OCI-LY7 (cell line): ENCODE results near the gene RPL12. TPM values are rescaled to one million over a fixed set of nuclear protein-coding genes. Genes with fewer than 3 reads are reported as not detected.

Experiments used
- Bru-seq: library from RNA; stranded (reverse); fragments of 400-500 nt; gene quantifications from one replicate; lab custom pipeline; 2021; lab: Mats Ljungman, UMichigan
- BruChase-seq, 2 experiments: library from RNA; stranded (reverse); fragments of 400-500 nt; gene quantifications; one replicate each; lab custom pipeline; 2021; lab: Mats Ljungman, UMichigan
- BruUV-seq: library from RNA; stranded (reverse); fragments of 400-500 nt; replicated peaks from 2 replicates; lab custom pipeline; 2021; lab: Mats Ljungman, UMichigan
- CTCF ChIA-PET: fragments of 300-600 bp; sonication (Branson Sonifier 250); formaldehyde crosslinking; loops from one replicate; lab custom pipeline; 2022; ENCODE audit warnings: antibody characterized with exemption; ENCODE audit not compliant: unreplicated experiment; lab: Charles Lee
- POLR2A ChIA-PET: fragments of 300-600 bp; sonication (Branson Sonifier 250); formaldehyde crosslinking; loops from one replicate; lab custom pipeline; 2022; ENCODE audit warnings: antibody characterized with exemption; lab: Charles Lee
- DNase-seq: peaks from one replicate; pipeline ENCODE4 v3.0.0-alpha.2; 2015; ENCODE audit warnings: low spot score
- H2AFZ ChIP-seq: fragments of 200-600 bp; sonication (generic), shearing (Covaris generic); 2 replicates; pipeline ENCODE4 v1.6.1; 2014; ENCODE audit warnings: mild to moderate bottlenecking, antibody characterized with exemption, low read length, moderate library complexity
- H3K27ac ChIP-seq: fragments of 200-600 bp; sonication (generic); 2 replicates; pipeline ENCODE4 v1.5.1; 2014; ENCODE audit warnings: mixed run types, low read depth, mild to moderate bottlenecking, moderate library complexity, low read length, inconsistent platforms; ENCODE audit not compliant: poor library complexity, severe bottlenecking
- H3K36me3 ChIP-seq: fragments of 200-600 bp; sonication (generic); 2 replicates; pipeline ENCODE4 v1.6.1; 2014; ENCODE audit warnings: mild to moderate bottlenecking, antibody characterized with exemption, low read length, moderate library complexity, mixed read lengths; ENCODE audit not compliant: insufficient read depth
- H3K4me1 ChIP-seq: fragments of 200-600 bp; sonication (generic); 2 replicates; pipeline ENCODE4 v1.5.1; 2014; ENCODE audit warnings: mild to moderate bottlenecking, low read length; ENCODE audit not compliant: insufficient read depth, poor library complexity, severe bottlenecking
- H3K4me2 ChIP-seq: fragments of 200-600 bp; sonication (generic); 2 replicates; pipeline ENCODE4 v1.6.1; 2014; ENCODE audit warnings: mild to moderate bottlenecking, low read length
- H3K4me3 ChIP-seq: fragments of 200-600 bp; sonication (generic); 2 replicates; pipeline ENCODE4 v1.5.1; 2014; ENCODE audit warnings: mild to moderate bottlenecking, low read depth, low read length; ENCODE audit not compliant: poor library complexity, severe bottlenecking
- H3K79me2 ChIP-seq: fragments of 200-600 bp; sonication (generic); 2 replicates; pipeline ENCODE4 v1.6.1; 2016; ENCODE audit warnings: low read depth, mild to moderate bottlenecking, low read length, moderate library complexity, mixed read lengths; ENCODE audit not compliant: insufficient read depth
- H3K9me2 ChIP-seq: fragments of 200-600 bp; sonication (generic); 2 replicates; pipeline ENCODE4 v1.6.1; 2016; ENCODE audit warnings: mild to moderate bottlenecking, low read length, mixed read lengths; ENCODE audit not compliant: insufficient read depth
- H3K9me3 ChIP-seq: fragments of 200-600 bp; sonication (generic); 2 replicates; pipeline ENCODE4 v1.6.1; 2014; ENCODE audit warnings: mild to moderate bottlenecking, mixed run types, low read length, mixed read lengths
- H4K20me1 ChIP-seq: fragments of 200-600 bp; sonication (generic); 2 replicates; pipeline ENCODE4 v1.6.1; 2014; ENCODE audit warnings: mild to moderate bottlenecking, antibody characterized with exemption, low read length, moderate library complexity, mixed read lengths; ENCODE audit not compliant: insufficient read depth
- EZH2phosphoT487 ChIP-seq: fragments of 200-600 bp; sonication (generic); IDR thresholded peaks from 2 replicates; pipeline ENCODE4 v1.6.1; 2018; ENCODE audit warnings: low read depth, borderline replicate concordance, mild to moderate bottlenecking, mixed run types, antibody characterized with exemption, low read length, moderate library complexity, mixed read lengths
- intact Hi-C: fragments of 100-400 bp; cut with micrococcal nuclease; formaldehyde crosslinking; loops from one replicate; pipeline ENCODE4 v1.10.0; 2022; ENCODE audit not compliant: unreplicated experiment
- long read RNA-seq: library from polyadenylated mRNA; stranded (forward); transcript quantifications from one replicate; pipeline ENCODE4 v2.0.0, GENCODE V29; 2022
- total RNA-seq, 2 experiments: library from RNA; depleted of rRNA in 1 of 2; stranded (reverse); fragments of >200 nt in 1 of 2; shearing (Covaris generic) in 1 of 2; gene quantifications; 2 replicates each; pipeline ENCODE4 v1.2.3, GENCODE V29; 2014 to 2022
- TF ChIP-seq, protein P1 (sequence below): fragments of 200-600 bp; sonication (generic); conservative IDR thresholded peaks from 2 replicates; pipeline ENCODE4 v1.5.1; 2014; ENCODE audit warnings: mild to moderate bottlenecking, antibody characterized with exemption, low read length, moderate library complexity, mixed read lengths

The RPL12 gene
- total RNA-seq (2014; rRNA removed; shearing (Covaris generic)), result 1,855 and 1,868 TPM in 2 replicates
- 1,622 and 1,726 TPM in 2 replicates for total RNA-seq (2022)
- Bru-seq, nascent RNA, result percentile 99 among the genes with signal in this experiment
- percentile 99 among the genes with signal in this experiment for BruChase-seq, experiment 1, labeled RNA remaining after a 6-hour chase
- BruChase-seq, experiment 2, labeled RNA remaining after a 2-hour chase, result percentile 99 among the genes with signal in this experiment
- long read RNA-seq, transcript RPL12-201 (7 exons, 633 nt), result major isoform, 222 of 282 reads
- long read RNA-seq, partial matches to known transcripts, result 43 of 282 reads
- long read RNA-seq, other reads (novel, unspliced or antisense), result 9 of 282 reads

DNA sequence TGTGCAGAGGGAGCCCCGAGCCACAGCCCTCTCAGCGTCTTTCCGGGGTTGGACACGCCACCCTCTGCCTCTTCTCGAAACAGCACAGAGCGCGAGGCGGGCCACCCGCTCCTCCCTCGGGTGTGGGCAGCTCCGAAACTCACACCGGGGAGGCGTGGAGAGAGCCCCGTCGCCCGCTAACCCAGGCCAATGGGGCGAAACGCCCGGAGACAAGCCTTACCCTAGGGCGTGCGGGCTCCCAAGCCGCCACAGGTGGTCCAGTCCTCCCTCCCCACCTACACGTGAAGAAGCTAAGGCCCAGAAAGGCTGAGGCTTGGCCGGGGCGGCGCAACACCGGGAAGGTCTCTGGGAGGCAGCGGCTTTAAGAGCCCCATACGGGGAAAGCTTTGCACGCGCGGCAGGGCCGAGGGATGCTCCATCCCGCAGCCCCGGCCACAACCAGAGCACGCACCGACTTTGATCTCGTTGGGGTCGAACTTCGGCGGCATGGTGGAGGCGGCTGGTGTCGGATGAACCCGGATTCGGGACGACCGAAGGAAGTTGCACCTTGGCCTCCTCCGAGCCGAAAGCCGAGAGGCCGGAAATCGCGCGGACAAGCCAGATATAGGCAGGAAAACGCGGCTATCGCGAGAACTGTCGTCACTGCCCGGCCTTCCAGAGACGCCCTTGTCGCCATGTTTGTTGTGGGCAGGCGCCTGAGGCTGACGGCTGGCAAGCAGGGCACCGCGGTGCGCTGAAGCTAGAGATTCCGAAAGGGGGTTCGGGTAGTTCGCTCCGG, at the start of gene RPL12, which contains the start of gene LRSAM1:
Gene RPL12 (minus strand): TSS at position 577 of the 778 bp plus-strand sequence. CDS start 89 bp downstream, at position 488.
Gene LRSAM1 (plus strand): TSS at position 681 of the 778 bp plus-strand sequence. CDS start 3,018 bp downstream, outside the sequence.
- Histone ChIP-seq H3K36me3 (peaks cover 61% of the 10 kb centered on the region), H4K20me1 (peaks cover 36% of the 10 kb centered on the region), H3K4me3 (peak within 1 kb of the TSS; percentile 99), H3K79me2 (peaks cover 42% of the 10 kb centered on the region), H3K9me3 (no peaks in the 10 kb centered on the region), H3K27ac (peak within 1 kb of the TSS; percentile 92), H2AFZ (peak within 1 kb of the TSS; percentile 64; the same call in 1 of the 2 replicates), H3K4me2 (peak within 1 kb of the TSS; percentile 99), H3K9me2 (no peaks in the 10 kb centered on the region), H3K4me1 (peaks cover 39% of the 10 kb centered on the region)
- POLR2A ChIA-PET, result interaction anchor here (0.6 to 3.1 kb wide), 6 partner anchors 27 to 647 kb away, joined by 3 to 9 read pairs (median 3); partner anchors contain the start of genes SH2D3C, SLC2A8 and ZBTB43
- intact Hi-C loops, result loop anchor here (1.0 kb wide), 1 partner anchor 27 kb away; the partner anchor contains the start of gene ZNF79
- BruUV-seq, result no TSS peak
- peak; percentile 96 for DNase-seq
- TF ChIP-seq, protein P1, sequence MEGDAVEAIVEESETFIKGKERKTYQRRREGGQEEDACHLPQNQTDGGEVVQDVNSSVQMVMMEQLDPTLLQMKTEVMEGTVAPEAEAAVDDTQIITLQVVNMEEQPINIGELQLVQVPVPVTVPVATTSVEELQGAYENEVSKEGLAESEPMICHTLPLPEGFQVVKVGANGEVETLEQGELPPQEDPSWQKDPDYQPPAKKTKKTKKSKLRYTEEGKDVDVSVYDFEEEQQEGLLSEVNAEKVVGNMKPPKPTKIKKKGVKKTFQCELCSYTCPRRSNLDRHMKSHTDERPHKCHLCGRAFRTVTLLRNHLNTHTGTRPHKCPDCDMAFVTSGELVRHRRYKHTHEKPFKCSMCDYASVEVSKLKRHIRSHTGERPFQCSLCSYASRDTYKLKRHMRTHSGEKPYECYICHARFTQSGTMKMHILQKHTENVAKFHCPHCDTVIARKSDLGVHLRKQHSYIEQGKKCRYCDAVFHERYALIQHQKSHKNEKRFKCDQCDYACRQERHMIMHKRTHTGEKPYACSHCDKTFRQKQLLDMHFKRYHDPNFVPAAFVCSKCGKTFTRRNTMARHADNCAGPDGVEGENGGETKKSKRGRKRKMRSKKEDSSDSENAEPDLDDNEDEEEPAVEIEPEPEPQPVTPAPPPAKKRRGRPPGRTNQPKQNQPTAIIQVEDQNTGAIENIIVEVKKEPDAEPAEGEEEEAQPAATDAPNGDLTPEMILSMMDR, result 0 out of 2 replicates have a peak, but pooled peaks have one; percentile 22
- TF ChIP-seq EZH2phosphoT487, result no peak
- CTCF ChIA-PET, result no interaction called here

DNA sequence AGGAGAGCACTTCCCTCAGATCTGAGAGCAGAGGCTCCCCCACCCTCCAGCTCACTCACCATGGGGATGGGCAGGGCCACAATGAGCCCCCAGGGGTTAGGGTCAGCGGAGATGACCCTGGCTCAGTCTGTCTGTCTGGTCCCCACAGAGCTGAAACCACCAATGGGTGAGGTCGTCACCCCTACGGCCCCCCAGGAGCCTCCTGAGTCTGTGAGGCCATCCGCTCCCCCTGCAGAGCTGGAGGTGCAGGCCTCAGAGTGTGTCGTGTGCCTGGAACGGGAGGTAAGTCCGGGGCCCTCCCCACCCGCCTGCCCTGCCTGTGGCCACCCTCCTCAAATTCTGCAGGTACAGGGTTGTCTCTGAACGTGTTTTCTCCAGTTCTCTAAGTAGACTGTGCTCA, 49.7 kb upstream of the RPL12 start:
- ChIA-PET CTCF (no interaction called here), POLR2A (no interaction called here)
- no peaks in the 10 kb centered on the region for H3K9me3 ChIP-seq
- no TSS peak for BruUV-seq
- no peaks in the 10 kb centered on the region for H3K4me1 ChIP-seq
- H3K36me3 ChIP-seq, result peaks cover 5% of the 10 kb centered on the region; the same call in 1 of the 2 replicates
- H3K79me2 ChIP-seq, result no peaks in the 10 kb centered on the region
- H3K4me3 ChIP-seq, result no peak overlapping the region
- H3K27ac ChIP-seq, result no peak overlapping the region
- no peak overlapping the region for H2AFZ ChIP-seq
- DNase-seq, result no peak
- H3K4me2 ChIP-seq, result no peak overlapping the region
- H3K9me2 ChIP-seq, result no peaks in the 10 kb centered on the region
- H4K20me1 ChIP-seq, result no peaks in the 10 kb centered on the region
- TF ChIP-seq EZH2phosphoT487, result no peak
- TF ChIP-seq, protein P1, result no peak
- intact Hi-C loops, result loop anchor here (10.0 kb wide), 2 partner anchors 374 to 424 kb away; partner anchors contain the start of gene AK1
